Naive thymus-derived CD4-positive, alpha-beta T cell (primary cell): Measurements from ENCODE around the gene SLC23A3. TPM values are rescaled to one million over a fixed set of nuclear protein-coding genes. Genes with fewer than 3 reads are reported as not detected.
A peak's percentile ranks its signal among the peaks of the same experiment; 100 is the strongest.

Experiments used
- ATAC-seq: fragments of 150-1000 bp; cut with Tn5 transposase; 2 replicates; pipeline ENCODE4 v1.10.0; 2021; ENCODE audit warnings: mild to moderate bottlenecking, moderate library complexity
- CTCF ChIA-PET: fragments of 350-600 bp; sonication (Branson Sonifier 250); formaldehyde crosslinking; loops from one replicate; lab custom pipeline; 2021; ENCODE audit warnings: antibody characterized with exemption; lab: Charles Lee
- POLR2A ChIA-PET: fragments of 350-600 bp; sonication (Branson Sonifier 250); formaldehyde crosslinking; loops from one replicate; lab custom pipeline; 2021; ENCODE audit warnings: antibody characterized with exemption, inconsistent platforms; lab: Charles Lee
- DNase-seq, 9 donors: peaks; one replicate each; pipeline versions ENCODE4 v3.0.0 to v3.0.0-alpha.2; 2020 to 2022; ENCODE audit warnings: mixed read lengths in 1 of 9
- H3K27ac ChIP-seq: one replicate; pipeline ENCODE4 v1.7.0; 2013; ENCODE audit warnings: mild to moderate bottlenecking, low read depth, low read length, moderate library complexity
- H3K27me3 ChIP-seq, 2 donors: one replicate each; pipeline ENCODE4 v1.7.0; 2013; ENCODE audit warnings: low read length in 2 of 2, mild to moderate bottlenecking in 2 of 2, moderate library complexity in 2 of 2; ENCODE audit not compliant: control insufficient read depth in 2 of 2, insufficient read depth in 2 of 2
- H3K36me3 ChIP-seq, 3 experiments: 1 replicate in 2 of 3; 2 replicates in 1 of 3; pipeline ENCODE4 v1.7.0; 2013; ENCODE audit warnings: low read length in 3 of 3, mild to moderate bottlenecking in 3 of 3, moderate library complexity in 1 of 3; ENCODE audit not compliant: insufficient read depth in 3 of 3, control insufficient read depth in 2 of 3
- H3K4me1 ChIP-seq, 2 donors: one replicate each; pipeline ENCODE4 v1.7.0; 2013; ENCODE audit warnings: low read length in 2 of 2, mild to moderate bottlenecking in 2 of 2, moderate library complexity in 1 of 2; ENCODE audit not compliant: control insufficient read depth in 2 of 2, insufficient read depth in 2 of 2
- H3K4me3 ChIP-seq: 2 replicates; pipeline ENCODE4 v1.7.0; 2013; ENCODE audit warnings: mild to moderate bottlenecking, low read length
- H3K9me3 ChIP-seq, 3 experiments: 1 replicate in 2 of 3; 2 replicates in 1 of 3; pipeline ENCODE4 v1.7.0; 2013; ENCODE audit warnings: low read length in 3 of 3; ENCODE audit not compliant: control insufficient read depth in 2 of 3
- H3K27ac Mint-ChIP-seq, 9 donors: one replicate each; pipeline ENCODE4 v1.8.0; 2020 to 2022; ENCODE audit warnings: mixed read lengths in 9 of 9, mild to moderate bottlenecking in 8 of 9, moderate library complexity in 5 of 9, inconsistent platforms in 2 of 9
- H3K27me3 Mint-ChIP-seq, 5 donors: one replicate each; pipeline ENCODE4 v1.8.0; 2021 to 2022; ENCODE audit warnings: mixed read lengths in 5 of 5, mild to moderate bottlenecking in 1 of 5
- H3K36me3 Mint-ChIP-seq, 5 donors: one replicate each; pipeline ENCODE4 v1.8.0; 2020 to 2022; ENCODE audit warnings: mixed read lengths in 5 of 5, mild to moderate bottlenecking in 3 of 5, inconsistent platforms in 1 of 5
- H3K4me1 Mint-ChIP-seq, 7 donors: one replicate each; pipeline ENCODE4 v1.8.0; 2020 to 2022; ENCODE audit warnings: mixed read lengths in 7 of 7, mild to moderate bottlenecking in 3 of 7, inconsistent platforms in 1 of 7
- H3K4me3 Mint-ChIP-seq, 10 donors: one replicate each; pipeline ENCODE4 v1.8.0; 2020 to 2022; ENCODE audit warnings: mild to moderate bottlenecking in 10 of 10, mixed read lengths in 10 of 10, moderate library complexity in 6 of 10, inconsistent platforms in 2 of 10
- H3K9me3 Mint-ChIP-seq, 11 donors: one replicate each; pipeline ENCODE4 v1.8.0; 2020 to 2022; ENCODE audit warnings: mixed read lengths in 11 of 11, mild to moderate bottlenecking in 4 of 11, inconsistent platforms in 1 of 11, moderate library complexity in 1 of 11
- intact Hi-C, 2 donors: fragments of 100-400 bp; cut with micrococcal nuclease; formaldehyde crosslinking; loops; one replicate each; pipeline ENCODE4 v1.15.1; 2023
- polyA plus RNA-seq, 2 donors: library from polyadenylated mRNA; unstranded; fragments of 300-500 nt; fragmentation: Illumina TruSeq; gene quantifications; one replicate each; pipeline ENCODE4 v1.2.3, GENCODE V29; 2021
- total RNA-seq, 6 experiments: library from RNA in 5 of 6; stranded (reverse) in 5 of 6; gene quantifications; 1 replicate in 5 of 6; 2 replicates in 1 of 6; pipeline ENCODE4 v1.2.3 and lab custom pipeline; 2021 to 2026

SLC23A3 gene
- total and polyA plus RNA-seq, 7 experiments from 2014 or later: 0.08 to 8.6 (median 2.0) TPM; not detected in 1

- peak overlapping the region in 2 of 9 donors; percentile 20 to 26 for H3K27ac Mint-ChIP-seq
- H3K4me1 Mint-ChIP-seq: peaks cover 9 to 19% (median 13%) of the 10 kb centered on the region in 7 donors
- H3K36me3 ChIP-seq: peaks cover 0 to 18% (median 5%) of the 10 kb centered on the region in 3 experiments
- H3K27ac ChIP-seq: no peak overlapping the region
- no peaks in the 10 kb centered on the region for H3K9me3 ChIP-seq
- H3K36me3 Mint-ChIP-seq: peaks cover 0 to 14% (median 6%) of the 10 kb centered on the region in 5 donors
- DNase-seq: no peak
- H3K4me3 ChIP-seq: no peak overlapping the region
- POLR2A ChIA-PET: interaction anchor here (0.7 to 10.4 kb wide), 2 partner anchors 39 to 55 kb away, joined by 3 to 343 read pairs; partner anchors contain the start of gene ZFAND2B
- no peaks in the 10 kb centered on the region for H3K9me3 Mint-ChIP-seq
- H3K27me3 ChIP-seq: no peaks in the 10 kb centered on the region
- intact Hi-C loops: no loop called here
- CTCF ChIA-PET: no interaction called here
- H3K4me1 ChIP-seq: peaks cover 0 to 5% of the 10 kb centered on the region in 2 donors
- no peaks in the 10 kb centered on the region for H3K27me3 Mint-ChIP-seq
- H3K4me3 Mint-ChIP-seq: no peak overlapping the region
- no peak for ATAC-seq
These were observed 1.8 kb downstream of the SLC23A3 start for GRCh38 chr2:219167997-219168396.

- ChIA-PET CTCF (no interaction called here), POLR2A (interaction anchor here (0.6 to 1.6 kb wide), 4 partner anchors 8 to 130 kb away, joined by 3 to 7 read pairs (median 4); partner anchors contain the start of genes CNPPD1 and ZFAND2B)
- Mint-ChIP-seq H3K27ac (peak overlapping the region in 3 of 9 donors; percentile 1 to 54 (median 24)), H3K9me3 (no peaks in the 10 kb centered on the region), H3K4me3 (no peak overlapping the region), H3K4me1 (peaks cover 10 to 19% (median 11%) of the 10 kb centered on the region in 7 donors), H3K27me3 (no peaks in the 10 kb centered on the region), H3K36me3 (peaks cover 0 to 7% (median 4%) of the 10 kb centered on the region in 5 donors)
- ATAC-seq: no peak
- Histone ChIP-seq H3K4me3 (no peak overlapping the region), H3K27me3 (no peaks in the 10 kb centered on the region), H3K9me3 (no peaks in the 10 kb centered on the region), H3K36me3 (no peaks in the 10 kb centered on the region), H3K27ac (no peak overlapping the region), H3K4me1 (peaks cover 6 to 7% of the 10 kb centered on the region in 2 donors)
- intact Hi-C loops: no loop called here
- no peak for DNase-seq
These were observed 4.5 kb downstream of the SLC23A3 start for GRCh38 chr2:219165058-219165911.

GRCh38 chr2:219163156-219163555 lies 6.7 kb downstream of the SLC23A3 start:
- H3K4me1 ChIP-seq: peaks cover 11 to 12% of the 10 kb centered on the region in 2 donors
- Mint-ChIP-seq H3K36me3 (peaks cover 0 to 7% (median 5%) of the 10 kb centered on the region in 5 donors), H3K9me3 (no peaks in the 10 kb centered on the region), H3K27ac (peak overlapping the region in 1 of 9 donors; percentile 52), H3K27me3 (no peaks in the 10 kb centered on the region), H3K4me3 (no peak overlapping the region), H3K4me1 (peaks cover 15 to 33% (median 24%) of the 10 kb centered on the region in 7 donors)
- DNase-seq (no peak), ATAC-seq (no peak)
- H3K27me3 ChIP-seq: no peaks in the 10 kb centered on the region
- ChIA-PET CTCF (interaction anchor here (0.6 kb wide), 1 partner anchor 43 kb away, joined by 4 read pairs; no protein-coding TSS in a partner anchor), POLR2A (interaction anchor here (1.0 to 2.4 kb wide), 3 partner anchors 10 to 114 kb away, joined by 3 to 10 read pairs (median 3); partner anchors contain the start of gene CNPPD1)
- H3K9me3 ChIP-seq: no peaks in the 10 kb centered on the region
- no peak overlapping the region for H3K4me3 ChIP-seq
- no peak overlapping the region for H3K27ac ChIP-seq
- peaks cover 0 to 2% (median 0%) of the 10 kb centered on the region in 3 experiments for H3K36me3 ChIP-seq
- intact Hi-C loops: loop anchor here (5.0 kb wide), 5 partner anchors 266 to 451 kb away; partner anchors contain the start of genes CHPF (in 1 of the 2), STK11IP (in 1 of the 2), TMEM198 (in 1 of the 2) and TTLL4 (in 1 of the 2)

- Mint-ChIP-seq H3K27ac (peak overlapping the region; percentile 81 to 97 (median 93)), H3K4me3 (peak overlapping the region; percentile 88 to 97 (median 93)), H3K27me3 (no peaks in the 10 kb centered on the region), H3K4me1 (peaks cover 13 to 41% (median 24%) of the 10 kb centered on the region in 7 donors), H3K9me3 (no peaks in the 10 kb centered on the region), H3K36me3 (peaks cover 6 to 21% (median 17%) of the 10 kb centered on the region in 5 donors)
- ATAC-seq (no peak), DNase-seq (no peak)
- Histone ChIP-seq H3K9me3 (no peaks in the 10 kb centered on the region), H3K27ac (peak overlapping the region; percentile 77), H3K27me3 (no peaks in the 10 kb centered on the region), H3K4me1 (peaks cover 11 to 12% of the 10 kb centered on the region in 2 donors), H3K4me3 (peak overlapping the region; percentile 70), H3K36me3 (peaks cover 0 to 23% (median 5%) of the 10 kb centered on the region in 3 experiments)
- ChIA-PET CTCF (interaction anchor here (0.6 kb wide), 1 partner anchor 15 kb away, joined by 5 read pairs; no protein-coding TSS in a partner anchor), POLR2A (interaction anchor here (2.4 kb wide), 1 partner anchor 15 kb away, joined by 10 read pairs; the partner anchor contains the start of gene CNPPD1)
- intact Hi-C loops: loop anchor here (2.0 to 5.0 kb wide), 6 partner anchors 58 to 449 kb away; partner anchors contain the start of genes ABCB6 (in 1 of the 2), CHPF (in 1 of the 2), STK11IP (in 1 of the 2) and TMEM198 (in 1 of the 2)
These were observed 8.7 kb downstream of the SLC23A3 start for GRCh38 chr2:219161097-219161496.

GRCh38 chr2:219160186-219161017 lies 9.4 kb downstream of the SLC23A3 start, which contains the start of gene NHEJ1:
NHEJ1 (minus strand) TSS chr2:219160815; CDS start chr2:219158362, 2,453 bp downstream.
- ATAC-seq: peak; percentile 96

More at GRCh38 chr2:219160186-219161017, 9.4 kb downstream of the SLC23A3 start, which contains the start of gene NHEJ1:
- Mint-ChIP-seq H3K27me3 (no peaks in the 10 kb centered on the region), H3K36me3 (peaks cover 6 to 20% (median 17%) of the 10 kb centered on the region in 5 donors), H3K4me1 (peaks cover 13 to 41% (median 24%) of the 10 kb centered on the region in 7 donors), H3K4me3 (peak within 1 kb of the TSS; percentile 88 to 97 (median 93)), H3K9me3 (no peaks in the 10 kb centered on the region), H3K27ac (peak within 1 kb of the TSS; percentile 81 to 97 (median 93))
- intact Hi-C loops: loop anchor here (1.0 to 5.0 kb wide), 20 partner anchors 11 to 450 kb away; partner anchors contain the start of genes ABCB6 (in 2 of the 2), ANKZF1 (in 2 of the 2), ATG9A (in 2 of the 2) and DNAJB2 (in 2 of the 2)
- H3K4me1 ChIP-seq: peaks cover 11 to 12% of the 10 kb centered on the region in 2 donors
- H3K27me3 ChIP-seq: no peaks in the 10 kb centered on the region
- H3K4me3 ChIP-seq: peak within 1 kb of the TSS; percentile 70
- H3K27ac ChIP-seq: peak within 1 kb of the TSS; percentile 77
- ChIA-PET CTCF (interaction anchor here (0.6 to 4.8 kb wide), 11 partner anchors 10 to 138 kb away, joined by 3 to 54 read pairs (median 4); partner anchors contain the start of gene SLC23A3), POLR2A (interaction anchor here (0.6 to 2.5 kb wide), 15 partner anchors 16 to 228 kb away, joined by 3 to 32 read pairs (median 5); partner anchors contain the start of genes ABCB6, CNPPD1, GLB1L and STK16)
- peaks cover 0 to 23% (median 5%) of the 10 kb centered on the region in 3 experiments for H3K36me3 ChIP-seq
- DNase-seq: peak; percentile 84 to 98 (median 92)
- H3K9me3 ChIP-seq: no peaks in the 10 kb centered on the region
